ENCODE data around the gene TRPV4. TPM values are rescaled to one million over a fixed set of nuclear protein-coding genes. Genes with fewer than 3 reads are reported as not detected.

Gene TRPV4
- total RNA-seq: not detected

DNA sequence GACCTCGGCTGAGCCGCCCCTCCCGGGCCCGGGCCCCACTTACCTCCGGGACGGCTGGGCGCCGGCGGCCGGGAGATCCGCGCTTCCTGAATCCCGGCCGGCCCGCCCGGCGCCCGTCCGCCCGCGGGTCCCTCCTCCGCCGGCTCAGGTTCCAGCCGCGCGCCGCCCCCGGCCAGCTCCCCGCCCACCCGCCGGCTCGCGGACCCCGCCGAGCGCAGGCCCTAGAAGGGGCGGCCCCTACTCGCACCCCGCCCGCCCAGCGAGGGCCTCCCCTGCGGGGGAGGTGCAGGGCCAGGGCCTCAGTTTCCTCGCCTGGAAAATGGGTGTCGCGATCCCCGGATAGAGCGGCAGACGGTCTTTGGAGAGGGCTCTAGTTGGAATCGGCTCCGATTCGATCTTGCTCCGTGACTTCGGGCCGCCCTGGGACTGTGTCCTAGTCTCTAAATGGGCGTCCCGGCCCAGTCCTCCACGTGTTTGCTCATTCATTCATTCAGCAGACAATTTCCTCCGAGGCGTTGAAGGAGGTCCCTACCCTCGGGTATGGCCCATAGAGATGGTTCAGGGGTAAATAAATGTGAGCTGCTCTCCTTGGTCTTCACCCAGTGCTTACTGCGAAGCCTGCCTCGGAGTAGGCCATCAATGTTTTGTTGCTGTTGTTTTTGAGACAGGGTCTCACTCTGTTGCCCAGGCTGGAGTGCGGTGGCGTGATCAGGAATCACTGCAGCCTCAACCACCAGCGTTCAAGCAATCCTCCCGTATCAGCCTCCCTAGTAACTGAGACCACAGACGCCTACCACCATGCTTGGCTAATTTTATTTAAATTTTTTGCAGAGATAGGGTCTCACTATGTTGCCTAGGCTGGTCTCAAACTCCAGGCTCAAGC, at the start of gene TRPV4:
TRPV4 (minus strand) TSS at position 92 of the 883 bp plus-strand sequence. CDS start 18,602 bp downstream, outside the sequence.
- intact Hi-C loops (cut with DNase I, micrococcal nuclease): no loop called here
- ChIA-PET POLR2A (interaction anchor here (0.7 kb wide), 1 partner anchor 37 kb away, joined by 3 read pairs; no protein-coding TSS in a partner anchor), CTCF (interaction anchor here (2.5 kb wide), 1 partner anchor 12 kb away, joined by 8 read pairs; no protein-coding TSS in a partner anchor)
- no peak within 1 kb of the TSS for H3K4me3 Mint-ChIP-seq
- H3K27ac Mint-ChIP-seq: no peak within 1 kb of the TSS
- H3K36me3 Mint-ChIP-seq (ENCODE audit: low read depth): no peaks in the 10 kb centered on the region
- no peak for ATAC-seq
- H3K4me1 Mint-ChIP-seq: peaks cover 2% of the 10 kb centered on the region
- H3K27me3 Mint-ChIP-seq: peaks cover 17% of the 10 kb centered on the region
- DNase-seq: no peak
- H3K9me3 Mint-ChIP-seq (ENCODE audit: low read depth): no peaks in the 10 kb centered on the region

DNA sequence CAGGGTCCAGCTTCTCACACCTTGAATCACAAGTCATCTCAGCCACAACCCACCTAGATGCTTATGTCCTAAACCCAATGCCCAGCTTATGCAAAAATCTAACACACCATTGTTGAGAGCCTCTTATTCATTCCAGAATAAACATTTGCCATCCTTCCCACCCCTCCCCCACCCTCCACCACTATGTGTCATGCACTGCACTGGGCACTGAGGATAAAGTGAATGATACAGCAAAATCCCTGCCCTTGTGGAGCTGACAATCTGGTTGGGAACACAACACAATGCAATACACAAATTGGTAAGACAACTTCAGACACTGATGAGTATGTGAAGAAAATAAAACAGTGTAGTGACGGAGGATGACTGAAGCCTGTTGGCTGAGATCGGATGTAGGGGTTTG, 48.6 kb upstream of the TRPV4 start:
- POLR2A ChIA-PET: no interaction called here
- H3K9me3 Mint-ChIP-seq (ENCODE audit: low read depth): no peaks in the 10 kb centered on the region
- H3K4me1 Mint-ChIP-seq: peaks cover 31% of the 10 kb centered on the region
- DNase-seq (no peak), ATAC-seq (no peak)
- peaks cover 3% of the 10 kb centered on the region for H3K36me3 Mint-ChIP-seq (ENCODE audit: low read depth)
- H3K27me3 Mint-ChIP-seq: no peaks in the 10 kb centered on the region
- no peak overlapping the region for H3K27ac Mint-ChIP-seq
- no peak overlapping the region for H3K4me3 Mint-ChIP-seq
- intact Hi-C loops (cut with DNase I, micrococcal nuclease): loop anchor here in 1 of 2 experiments (2.0 to 10.0 kb wide), 5 partner anchors 284 to 1803 kb away; partner anchors contain the start of genes ACAD10, ANAPC7, ATP2A2 and BRAP
- CTCF ChIA-PET: interaction anchor here (0.6 to 1.5 kb wide), 6 partner anchors 12 to 363 kb away, joined by 3 to 11 read pairs (median 3); no protein-coding TSS in a partner anchor

DNA sequence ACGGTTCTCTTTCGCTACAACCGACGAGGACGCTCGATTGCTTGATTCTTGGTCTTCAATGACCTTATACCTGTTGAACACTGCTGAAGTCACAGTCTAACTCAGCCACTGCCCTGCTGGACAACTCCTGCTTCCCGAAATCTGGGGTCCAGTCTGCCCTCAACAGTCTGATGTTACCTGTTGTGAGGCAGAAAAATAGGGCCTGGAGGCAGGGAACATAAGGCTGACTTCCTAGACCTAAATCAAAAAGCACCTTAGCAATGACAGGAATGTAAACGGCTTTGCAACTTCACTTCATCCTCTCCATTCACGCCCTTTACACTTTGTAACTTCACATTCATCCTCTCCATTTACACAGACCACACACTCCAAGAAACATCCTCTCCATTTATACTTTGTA, 47.7 kb upstream of the TRPV4 start:
- peak overlapping the region; percentile 81 for H3K4me3 Mint-ChIP-seq
- H3K9me3 Mint-ChIP-seq (ENCODE audit: low read depth): no peaks in the 10 kb centered on the region
- ATAC-seq (no peak), DNase-seq (no peak)
- CTCF ChIA-PET: interaction anchor here (1.2 kb wide), 2 partner anchors 13 to 29 kb away, joined by 3 to 5 read pairs; no protein-coding TSS in a partner anchor
- no peaks in the 10 kb centered on the region for H3K27me3 Mint-ChIP-seq
- intact Hi-C loops (cut with DNase I, micrococcal nuclease): loop anchor here (1.0 to 10.0 kb wide), 16 partner anchors 19 to 1804 kb away; partner anchors contain the start of genes TCHP (in 2 of the 2), ACAD10 (in 1 of the 2), ANAPC7 (in 1 of the 2) and ATP2A2 (in 1 of the 2)
- H3K36me3 Mint-ChIP-seq (ENCODE audit: low read depth): peaks cover 3% of the 10 kb centered on the region
- H3K4me1 Mint-ChIP-seq: peaks cover 33% of the 10 kb centered on the region
- POLR2A ChIA-PET: no interaction called here
- H3K27ac Mint-ChIP-seq: peak overlapping the region; percentile 88

DNA sequence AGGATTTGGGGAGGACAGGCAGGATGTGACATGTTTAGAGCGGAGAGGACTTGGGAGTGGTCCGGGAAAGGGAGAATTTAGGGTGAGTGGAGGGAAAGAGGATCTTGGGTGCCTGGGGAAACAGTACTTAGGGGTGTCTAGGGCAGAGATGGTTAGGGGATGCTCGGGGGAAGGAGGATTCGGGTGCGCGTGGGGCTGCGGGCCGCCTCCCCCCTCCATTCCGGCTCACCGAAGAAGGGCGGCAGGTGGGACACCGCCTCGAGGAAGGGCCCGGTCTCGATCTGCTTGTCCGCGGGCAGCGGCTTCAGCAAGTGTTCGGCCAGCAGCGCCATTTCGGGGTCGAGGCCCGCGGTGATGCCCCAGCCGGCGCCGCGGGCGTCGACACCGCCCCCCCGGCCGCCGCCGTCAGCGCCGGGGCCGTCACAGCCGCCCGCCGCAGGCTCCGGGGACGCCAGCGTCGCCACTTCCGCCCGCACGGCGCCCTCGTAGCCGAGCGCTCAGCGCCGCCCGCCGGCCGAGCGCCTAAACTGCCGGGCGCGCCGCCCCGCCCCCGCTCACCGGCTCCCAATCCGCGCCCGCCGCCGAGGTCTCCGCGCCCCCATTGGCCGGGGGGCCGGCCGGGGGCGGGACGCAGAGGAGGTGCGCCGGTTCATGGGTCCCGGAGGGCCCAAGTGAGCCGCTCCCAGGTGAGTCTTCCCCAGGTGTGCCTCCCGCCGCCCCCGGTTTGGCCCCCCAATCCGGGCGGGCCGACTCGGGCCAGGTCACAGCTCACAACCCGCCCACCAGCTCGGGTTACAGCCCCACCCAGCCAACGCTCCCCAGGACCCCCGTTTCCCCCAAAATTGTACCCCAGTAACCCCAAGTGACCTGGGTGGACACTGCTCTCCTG, 47.1 kb upstream of the TRPV4 start, which contains the start of gene GLTP:
GLTP (minus strand) TSS at position 499 of the 889 bp plus-strand sequence; CDS start at position 332, 167 bp downstream.
- peaks cover 3% of the 10 kb centered on the region for H3K36me3 Mint-ChIP-seq (ENCODE audit: low read depth)
- H3K4me3 Mint-ChIP-seq: peak within 1 kb of the TSS; percentile 86
- peak; percentile 93 for DNase-seq
- intact Hi-C loops (cut with DNase I, micrococcal nuclease): loop anchor here (1.0 to 10.0 kb wide), 16 partner anchors 20 to 1805 kb away; partner anchors contain the start of genes TCHP (in 2 of the 2), ACAD10 (in 1 of the 2), ANAPC7 (in 1 of the 2) and ATP2A2 (in 1 of the 2)
- H3K27ac Mint-ChIP-seq: peak within 1 kb of the TSS; percentile 88
- peak; percentile 97 for ATAC-seq
- ChIA-PET POLR2A (no interaction called here), CTCF (interaction anchor here (0.7 to 1.9 kb wide), 5 partner anchors 27 to 306 kb away, joined by 3 to 9 read pairs (median 4); no protein-coding TSS in a partner anchor)
- H3K4me1 Mint-ChIP-seq: peaks cover 36% of the 10 kb centered on the region
- H3K27me3 Mint-ChIP-seq: no peaks in the 10 kb centered on the region
- no peaks in the 10 kb centered on the region for H3K9me3 Mint-ChIP-seq (ENCODE audit: low read depth)

DNA sequence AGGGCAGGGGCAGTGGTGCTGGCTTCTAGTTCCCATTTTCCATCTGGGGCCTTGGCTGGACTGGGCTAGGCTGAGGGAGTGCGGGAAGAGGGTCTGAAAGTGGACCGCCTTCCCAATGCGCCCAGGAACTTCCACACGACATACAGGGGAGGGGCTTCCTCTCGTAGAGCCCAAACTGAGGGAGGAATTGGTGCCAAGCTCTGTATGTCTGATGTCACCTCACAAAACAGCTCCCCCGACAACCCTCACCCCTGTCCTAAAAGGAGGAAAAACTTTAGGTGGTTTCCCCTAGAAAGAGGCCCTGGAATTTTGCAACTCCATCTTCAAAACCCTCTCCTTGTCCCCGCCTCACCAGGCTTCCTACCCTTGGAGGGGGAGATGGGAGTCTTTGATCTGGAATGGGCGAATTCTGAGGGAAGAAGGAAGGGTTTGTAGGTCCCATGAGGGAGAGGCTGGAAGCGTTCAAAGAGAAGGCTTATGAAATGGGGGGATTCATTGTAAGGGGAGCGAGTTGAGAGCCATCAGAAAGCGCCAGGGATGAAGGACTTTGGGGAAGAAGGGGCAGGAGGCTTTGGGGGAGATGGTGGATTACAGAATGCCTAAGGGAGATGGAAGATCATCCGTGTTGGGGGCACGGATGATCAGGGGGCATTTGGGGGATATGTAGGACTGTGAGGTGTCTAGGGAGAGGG, 46.3 kb upstream of the TRPV4 start:
- intact Hi-C loops (cut with DNase I, micrococcal nuclease): loop anchor here (1.0 to 10.0 kb wide), 16 partner anchors 21 to 1805 kb away; partner anchors contain the start of genes TCHP (in 2 of the 2), ACAD10 (in 1 of the 2), ANAPC7 (in 1 of the 2) and ATP2A2 (in 1 of the 2)
- peaks cover 3% of the 10 kb centered on the region for H3K36me3 Mint-ChIP-seq (ENCODE audit: low read depth)
- POLR2A ChIA-PET: no interaction called here
- peaks cover 41% of the 10 kb centered on the region for H3K4me1 Mint-ChIP-seq
- no peak for DNase-seq
- peak overlapping the region; percentile 81 for H3K27ac Mint-ChIP-seq
- peak overlapping the region; percentile 86 for H3K4me3 Mint-ChIP-seq
- H3K9me3 Mint-ChIP-seq (ENCODE audit: low read depth): no peaks in the 10 kb centered on the region
- CTCF ChIA-PET: interaction anchor here (0.6 to 1.9 kb wide), 6 partner anchors 26 to 321 kb away, joined by 3 to 9 read pairs (median 4); no protein-coding TSS in a partner anchor
- H3K27me3 Mint-ChIP-seq: no peaks in the 10 kb centered on the region
- no peak for ATAC-seq

DNA sequence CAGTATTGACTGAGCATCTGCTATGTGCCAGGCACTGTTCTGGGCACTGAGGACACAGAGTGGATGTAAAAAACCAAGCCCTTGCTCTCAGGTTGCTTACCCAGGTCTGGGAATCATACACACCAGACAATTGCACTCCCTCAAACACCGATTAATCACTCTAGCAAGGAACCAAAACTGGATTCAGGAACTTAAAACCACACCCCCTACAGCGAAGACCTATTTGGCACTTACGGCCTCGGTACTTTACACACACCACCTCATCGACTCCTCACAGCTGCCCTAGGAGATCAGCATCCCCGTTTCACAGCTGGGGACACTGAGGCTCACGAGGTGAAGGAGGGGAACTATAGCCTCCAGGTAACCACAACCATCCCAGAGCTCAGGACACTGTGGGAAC, 45.6 kb upstream of the TRPV4 start:
- Mint-ChIP-seq H3K27ac (peak overlapping the region; percentile 6), H3K4me1 (peaks cover 41% of the 10 kb centered on the region), H3K36me3 (ENCODE audit: low read depth) (peaks cover 3% of the 10 kb centered on the region), H3K27me3 (no peaks in the 10 kb centered on the region), H3K9me3 (ENCODE audit: low read depth) (no peaks in the 10 kb centered on the region), H3K4me3 (peak overlapping the region; percentile 86)
- CTCF ChIA-PET: interaction anchor here (0.6 to 1.9 kb wide), 6 partner anchors 25 to 321 kb away, joined by 3 to 9 read pairs (median 4); no protein-coding TSS in a partner anchor
- no peak for ATAC-seq
- intact Hi-C loops (cut with DNase I, micrococcal nuclease): no loop called here
- DNase-seq: no peak
- POLR2A ChIA-PET: no interaction called here

DNA sequence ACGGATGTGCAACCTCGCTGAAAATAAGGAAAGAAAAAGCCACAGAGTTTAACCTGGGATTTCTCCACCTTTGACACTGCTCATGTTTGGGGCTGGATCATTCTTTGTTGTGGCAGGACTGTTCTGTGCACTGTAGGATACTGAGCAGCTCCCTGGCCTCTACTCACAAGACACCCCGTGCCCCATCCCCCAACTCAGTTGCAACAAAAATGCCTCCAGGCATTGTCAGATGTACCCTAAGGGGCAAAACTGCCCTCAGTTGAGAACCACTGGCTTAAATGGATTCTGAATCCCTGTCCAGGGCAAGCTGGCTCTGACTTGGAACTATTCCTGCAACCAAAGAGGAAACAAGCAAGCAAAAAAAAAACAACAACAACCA, 45.0 kb upstream of the TRPV4 start:
- ChIA-PET CTCF (interaction anchor here (0.6 to 2.2 kb wide), 4 partner anchors 25 to 70 kb away, joined by 4 to 11 read pairs (median 8); no protein-coding TSS in a partner anchor), POLR2A (no interaction called here)
- ATAC-seq: no peak
- DNase-seq: no peak
- H3K27me3 Mint-ChIP-seq: no peaks in the 10 kb centered on the region
- peaks cover 41% of the 10 kb centered on the region for H3K4me1 Mint-ChIP-seq
- H3K4me3 Mint-ChIP-seq: peak overlapping the region; percentile 86
- no peaks in the 10 kb centered on the region for H3K9me3 Mint-ChIP-seq (ENCODE audit: low read depth)
- no peak overlapping the region for H3K27ac Mint-ChIP-seq
- intact Hi-C loops (cut with DNase I, micrococcal nuclease): no loop called here
- H3K36me3 Mint-ChIP-seq (ENCODE audit: low read depth): peaks cover 3% of the 10 kb centered on the region

DNA sequence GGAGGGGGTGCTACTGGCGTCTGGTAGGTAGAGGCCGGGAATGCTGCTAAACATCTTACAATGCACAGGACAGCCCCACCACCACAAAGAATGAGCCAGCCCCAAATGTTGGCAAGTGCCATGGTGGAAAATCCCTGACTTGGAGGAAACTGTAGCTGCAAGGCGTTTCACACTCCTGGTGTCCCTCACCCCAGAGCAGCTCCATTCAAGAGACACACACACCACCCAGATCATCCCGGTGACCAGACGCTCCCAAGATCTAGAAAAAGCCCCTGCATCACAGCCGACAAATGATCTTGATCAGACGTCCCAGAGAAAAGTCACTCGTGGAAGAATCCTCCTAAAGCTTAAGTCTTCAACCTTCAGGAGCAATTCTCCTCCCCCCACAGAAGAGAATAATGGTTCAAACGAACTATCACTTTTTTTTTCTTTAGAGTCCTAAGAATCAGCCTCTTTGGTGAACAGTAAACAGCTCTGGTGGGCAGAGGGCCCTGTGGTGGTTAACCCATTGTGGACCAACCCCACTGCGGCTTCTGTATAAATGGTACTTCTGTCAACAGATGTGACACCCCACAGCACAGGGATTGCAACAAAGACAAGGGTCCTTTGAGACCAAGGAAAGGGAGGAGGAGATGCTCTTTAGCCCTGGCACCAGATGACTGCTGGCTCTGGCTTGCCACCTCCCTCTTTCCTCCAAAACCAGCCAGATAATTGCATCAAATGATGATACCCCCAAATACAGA, 44.5 kb upstream of the TRPV4 start:
- Mint-ChIP-seq H3K27me3 (no peaks in the 10 kb centered on the region), H3K4me1 (peaks cover 41% of the 10 kb centered on the region), H3K36me3 (ENCODE audit: low read depth) (peaks cover 3% of the 10 kb centered on the region), H3K27ac (no peak overlapping the region), H3K9me3 (ENCODE audit: low read depth) (no peaks in the 10 kb centered on the region), H3K4me3 (no peak overlapping the region)
- ChIA-PET CTCF (interaction anchor here (0.6 to 2.2 kb wide), 5 partner anchors 24 to 72 kb away, joined by 4 to 11 read pairs (median 7); no protein-coding TSS in a partner anchor), POLR2A (no interaction called here)
- no peak for ATAC-seq
- intact Hi-C loops (cut with DNase I, micrococcal nuclease): no loop called here
- no peak for DNase-seq

DNA sequence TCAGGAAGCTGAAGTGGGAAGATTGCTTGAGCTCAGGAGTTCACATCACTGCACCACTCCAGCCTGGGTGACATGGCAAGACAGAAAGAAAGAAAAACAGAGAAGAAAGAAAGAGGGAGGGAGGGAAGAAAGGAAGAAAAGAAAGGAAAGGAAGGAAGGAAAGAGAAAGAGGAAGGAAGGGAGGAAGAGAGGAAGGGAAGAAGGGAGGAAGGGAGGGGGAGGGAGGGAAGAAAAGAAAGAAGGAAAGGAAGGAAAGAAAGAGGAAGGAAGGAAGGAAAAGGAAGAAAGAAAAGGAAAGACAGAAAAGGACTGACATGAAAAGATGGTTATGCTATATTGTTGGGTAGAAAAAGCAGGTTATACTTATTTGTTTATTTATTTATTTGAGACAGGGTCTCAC, 43.2 kb upstream of the TRPV4 start:
- no peak overlapping the region for H3K4me3 Mint-ChIP-seq
- no peak for DNase-seq
- no peaks in the 10 kb centered on the region for H3K27me3 Mint-ChIP-seq
- intact Hi-C loops (cut with DNase I, micrococcal nuclease): no loop called here
- peaks cover 43% of the 10 kb centered on the region for H3K4me1 Mint-ChIP-seq
- no peak overlapping the region for H3K27ac Mint-ChIP-seq
- CTCF ChIA-PET: interaction anchor here (0.6 to 2.2 kb wide), 4 partner anchors 17 to 31 kb away, joined by 3 to 11 read pairs (median 5); no protein-coding TSS in a partner anchor
- ATAC-seq: no peak
- POLR2A ChIA-PET: no interaction called here
- H3K9me3 Mint-ChIP-seq (ENCODE audit: low read depth): no peaks in the 10 kb centered on the region
- H3K36me3 Mint-ChIP-seq (ENCODE audit: low read depth): peaks cover 3% of the 10 kb centered on the region
